Ishikawa (cell line): Measurements from ENCODE around the gene MAPK4.

Experiments used
- CEBPB ChIP-seq: IDR thresholded peaks from 2 replicates; pipeline ENCODE4 v1.6.1; 2012
- CREB1 ChIP-seq: IDR thresholded peaks from 2 replicates; pipeline ENCODE4 v1.6.1; 2012; ENCODE audit warnings: low read depth
- EGR1 ChIP-seq: IDR thresholded peaks from 2 replicates; pipeline ENCODE4 v1.6.1; 2012
- EP300 ChIP-seq: IDR thresholded peaks from 2 replicates; pipeline ENCODE4 v1.6.1; 2012; ENCODE audit warnings: borderline replicate concordance
- FOXM1 ChIP-seq: IDR thresholded peaks from 2 replicates; pipeline ENCODE4 v1.6.1; 2012; ENCODE audit warnings: low read depth, borderline replicate concordance
- NFIC ChIP-seq: IDR thresholded peaks from 2 replicates; pipeline ENCODE4 v1.6.1; 2012
- RAD21 ChIP-seq: IDR thresholded peaks from 2 replicates; pipeline ENCODE4 v1.6.1; 2012; ENCODE audit warnings: low read depth
- TAF1 ChIP-seq: IDR thresholded peaks from 2 replicates; pipeline ENCODE4 v1.6.1; 2012; ENCODE audit warnings: low read depth, mild to moderate bottlenecking
- TCF12 ChIP-seq: IDR thresholded peaks from 2 replicates; pipeline ENCODE4 v1.6.1; 2012; ENCODE audit warnings: low read depth
- TEAD4 ChIP-seq: IDR thresholded peaks from 2 replicates; pipeline ENCODE4 v1.6.1; 2012
- YY1 ChIP-seq: IDR thresholded peaks from 2 replicates; pipeline ENCODE4 v1.6.1; 2012; ENCODE audit warnings: low read depth
- ZBTB7A ChIP-seq: IDR thresholded peaks from 2 replicates; pipeline ENCODE4 v1.6.1; 2012; ENCODE audit warnings: low read depth
- TF ChIP-seq, protein P1 (sequence below): IDR thresholded peaks from 2 replicates; pipeline ENCODE4 v1.6.1; 2012
- TF ChIP-seq, protein P2 (sequence below): IDR thresholded peaks from 2 replicates; pipeline ENCODE4 v1.6.1; 2012
- TF ChIP-seq, protein P3 (sequence below): IDR thresholded peaks from 2 replicates; pipeline ENCODE4 v1.6.1; 2012; ENCODE audit warnings: low read depth, mild to moderate bottlenecking

The MAPK4 gene

DNA sequence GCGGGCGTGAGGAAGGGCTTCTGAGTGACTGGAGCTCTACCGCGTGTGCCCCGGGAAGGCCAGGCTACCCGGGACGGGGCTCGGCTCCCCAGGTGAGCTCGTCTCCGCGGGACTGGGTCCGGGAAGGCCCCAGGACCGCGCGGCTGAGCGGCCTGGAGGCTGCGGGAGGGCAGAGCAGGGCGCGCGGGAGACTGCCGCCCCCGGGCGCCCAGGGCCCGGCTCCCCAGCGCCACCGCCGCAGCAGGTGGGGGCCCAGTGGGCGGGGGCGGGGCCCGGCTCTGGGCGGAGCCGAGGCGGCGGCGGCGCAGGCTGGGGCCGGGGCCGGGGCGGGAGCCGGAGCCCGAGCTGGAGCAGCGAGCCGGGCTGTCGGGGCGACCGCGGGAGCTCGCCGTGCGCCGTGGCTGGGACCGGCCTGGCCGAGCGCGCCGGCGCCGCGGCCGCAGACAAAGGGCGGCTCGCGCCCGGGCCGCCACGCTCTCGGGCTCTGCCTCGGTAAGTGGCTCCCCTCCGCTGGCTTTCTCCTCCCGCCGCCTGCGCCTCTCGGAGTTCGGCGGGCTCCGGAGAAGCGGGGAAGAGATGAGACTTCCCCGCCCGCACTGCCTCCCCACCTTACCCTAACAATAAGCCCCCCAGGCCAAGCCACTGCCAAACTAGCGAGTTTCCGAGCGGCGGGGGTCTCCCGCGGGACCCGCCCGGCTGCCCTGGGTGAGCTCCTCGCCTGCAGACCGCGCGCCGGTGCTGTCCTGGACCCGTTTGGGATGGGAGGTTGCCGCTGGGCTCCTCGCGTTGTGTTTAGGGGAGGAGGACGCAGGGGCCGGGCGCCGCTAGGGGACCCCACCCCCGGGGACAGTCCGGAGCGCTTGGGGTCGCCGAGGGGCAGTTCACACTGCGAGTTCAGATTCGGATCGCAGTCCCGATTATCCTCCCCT, at the start of gene MAPK4:
Gene MAPK4, plus strand, starts transcription at position 336 of the 929 bp plus-strand sequence. CDS start 103,872 bp downstream, outside the sequence.
- TF ChIP-seq, protein P1, sequence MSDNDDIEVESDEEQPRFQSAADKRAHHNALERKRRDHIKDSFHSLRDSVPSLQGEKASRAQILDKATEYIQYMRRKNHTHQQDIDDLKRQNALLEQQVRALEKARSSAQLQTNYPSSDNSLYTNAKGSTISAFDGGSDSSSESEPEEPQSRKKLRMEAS = 0 out of 2 replicates have a peak, but pooled peaks have one; percentile 7
- TF ChIP-seq TEAD4 (no peak), ZBTB7A (no peak), CREB1 (no peak), EGR1 (peak; percentile 23; the same call in 1 of the 2 replicates), YY1 (no peak)
- TF ChIP-seq, protein P2, sequence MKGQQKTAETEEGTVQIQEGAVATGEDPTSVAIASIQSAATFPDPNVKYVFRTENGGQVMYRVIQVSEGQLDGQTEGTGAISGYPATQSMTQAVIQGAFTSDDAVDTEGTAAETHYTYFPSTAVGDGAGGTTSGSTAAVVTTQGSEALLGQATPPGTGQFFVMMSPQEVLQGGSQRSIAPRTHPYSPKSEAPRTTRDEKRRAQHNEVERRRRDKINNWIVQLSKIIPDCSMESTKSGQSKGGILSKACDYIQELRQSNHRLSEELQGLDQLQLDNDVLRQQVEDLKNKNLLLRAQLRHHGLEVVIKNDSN = no peak

DNA sequence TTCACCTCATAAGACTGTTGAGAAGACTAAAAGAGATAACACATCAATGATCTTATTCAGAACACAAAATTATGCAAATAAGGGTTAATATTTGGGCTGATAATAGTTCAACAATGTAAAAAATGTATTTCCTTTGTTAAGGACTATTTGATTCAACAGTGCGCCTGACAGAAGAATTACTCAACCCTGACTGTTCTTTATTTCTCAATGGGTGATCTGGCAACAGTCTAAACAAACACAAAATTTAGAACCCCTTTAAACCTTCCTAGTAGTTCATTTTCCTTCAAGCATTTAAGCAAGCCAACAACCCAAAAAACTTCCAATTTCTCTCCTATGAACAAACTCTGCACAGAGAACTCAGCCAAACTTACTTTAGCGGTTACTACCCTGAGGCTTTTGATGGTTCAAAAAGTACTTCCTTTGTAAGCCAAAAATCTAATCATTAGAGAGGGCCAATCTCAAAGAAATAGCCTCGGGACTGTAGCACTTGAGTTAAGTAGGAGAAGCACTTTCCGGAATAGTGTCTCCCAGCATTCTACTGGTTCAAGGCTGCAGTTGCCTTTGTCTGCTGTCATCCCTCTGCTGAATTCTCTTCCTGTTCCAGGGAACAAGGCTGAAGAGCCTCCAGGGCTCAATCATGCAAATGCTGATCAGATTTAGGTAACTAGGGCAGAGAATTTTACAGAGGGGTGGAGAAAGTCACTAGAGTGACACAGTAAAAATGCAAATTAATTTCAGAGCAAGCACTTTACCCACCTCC, 40.9 kb upstream of the MAPK4 start:
- TF ChIP-seq EGR1 (no peak), TCF12 (no peak), TEAD4 (no peak), NFIC (no peak), YY1 (no peak), CREB1 (no peak), FOXM1 (no peak), TAF1 (no peak), ZBTB7A (no peak), EP300 (no peak), RAD21 (no peak)
- TF ChIP-seq, protein P2 = no peak
- TF ChIP-seq, protein P3, sequence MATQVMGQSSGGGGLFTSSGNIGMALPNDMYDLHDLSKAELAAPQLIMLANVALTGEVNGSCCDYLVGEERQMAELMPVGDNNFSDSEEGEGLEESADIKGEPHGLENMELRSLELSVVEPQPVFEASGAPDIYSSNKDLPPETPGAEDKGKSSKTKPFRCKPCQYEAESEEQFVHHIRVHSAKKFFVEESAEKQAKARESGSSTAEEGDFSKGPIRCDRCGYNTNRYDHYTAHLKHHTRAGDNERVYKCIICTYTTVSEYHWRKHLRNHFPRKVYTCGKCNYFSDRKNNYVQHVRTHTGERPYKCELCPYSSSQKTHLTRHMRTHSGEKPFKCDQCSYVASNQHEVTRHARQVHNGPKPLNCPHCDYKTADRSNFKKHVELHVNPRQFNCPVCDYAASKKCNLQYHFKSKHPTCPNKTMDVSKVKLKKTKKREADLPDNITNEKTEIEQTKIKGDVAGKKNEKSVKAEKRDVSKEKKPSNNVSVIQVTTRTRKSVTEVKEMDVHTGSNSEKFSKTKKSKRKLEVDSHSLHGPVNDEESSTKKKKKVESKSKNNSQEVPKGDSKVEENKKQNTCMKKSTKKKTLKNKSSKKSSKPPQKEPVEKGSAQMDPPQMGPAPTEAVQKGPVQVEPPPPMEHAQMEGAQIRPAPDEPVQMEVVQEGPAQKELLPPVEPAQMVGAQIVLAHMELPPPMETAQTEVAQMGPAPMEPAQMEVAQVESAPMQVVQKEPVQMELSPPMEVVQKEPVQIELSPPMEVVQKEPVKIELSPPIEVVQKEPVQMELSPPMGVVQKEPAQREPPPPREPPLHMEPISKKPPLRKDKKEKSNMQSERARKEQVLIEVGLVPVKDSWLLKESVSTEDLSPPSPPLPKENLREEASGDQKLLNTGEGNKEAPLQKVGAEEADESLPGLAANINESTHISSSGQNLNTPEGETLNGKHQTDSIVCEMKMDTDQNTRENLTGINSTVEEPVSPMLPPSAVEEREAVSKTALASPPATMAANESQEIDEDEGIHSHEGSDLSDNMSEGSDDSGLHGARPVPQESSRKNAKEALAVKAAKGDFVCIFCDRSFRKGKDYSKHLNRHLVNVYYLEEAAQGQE = no peak
- TF ChIP-seq, protein P1 = no peak

DNA sequence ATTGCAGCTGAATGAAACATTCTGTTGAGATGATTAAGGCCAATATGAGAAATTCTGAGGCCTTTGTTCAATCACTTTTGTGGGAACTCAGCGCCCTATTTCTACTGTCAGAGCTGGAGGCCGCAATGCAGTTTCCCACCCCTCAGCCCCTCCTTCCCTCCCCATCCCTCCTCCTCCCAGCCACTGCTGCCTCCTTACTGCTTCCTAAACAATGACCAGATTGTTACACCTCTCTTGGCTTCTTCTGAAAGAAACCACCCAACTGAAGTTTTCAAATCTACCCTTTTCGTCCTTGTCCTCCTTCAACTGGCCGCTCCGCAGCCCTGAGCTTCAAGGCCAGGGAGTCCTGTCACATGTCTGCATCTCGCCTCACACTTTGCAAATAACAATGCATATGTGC, 36.7 kb upstream of the MAPK4 start:
- no peak for TF ChIP-seq YY1
- TF ChIP-seq, protein P3 = no peak
- TF ChIP-seq TAF1 = no peak
- TF ChIP-seq CEBPB = no peak

DNA sequence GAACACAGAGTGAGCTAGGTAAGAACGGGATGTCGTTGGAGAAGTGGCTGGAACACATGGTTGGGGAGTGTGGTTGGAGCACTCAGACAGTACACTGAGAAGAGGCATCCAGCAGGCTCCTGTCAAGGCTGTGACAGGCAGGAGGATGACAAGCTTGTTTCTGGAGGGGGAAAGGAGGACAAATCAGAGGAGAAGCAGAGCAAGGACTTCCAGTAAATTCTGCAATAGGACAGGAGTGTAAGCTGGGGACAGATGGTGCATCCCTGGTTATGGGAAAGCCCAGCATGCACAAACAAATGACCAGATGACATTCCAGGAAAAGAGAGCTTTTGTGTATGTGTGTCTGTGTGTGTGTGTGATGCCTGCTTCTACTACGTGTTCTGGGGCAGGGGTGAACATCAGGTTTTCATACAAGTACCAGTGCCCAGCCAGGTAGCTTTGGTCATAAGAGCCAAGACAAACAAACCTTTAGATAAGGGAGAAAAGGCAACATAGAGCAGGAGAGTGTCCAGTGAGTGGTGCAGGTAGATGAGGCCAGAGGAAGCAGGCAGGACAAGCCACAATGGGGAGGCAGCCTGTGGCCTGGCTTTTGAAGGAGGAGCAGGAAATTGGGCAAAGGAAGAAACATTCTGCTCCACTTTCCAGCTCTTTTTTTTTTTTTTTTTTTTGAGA, 32.1 kb upstream of the MAPK4 start:
- TF ChIP-seq RAD21 (no peak), CEBPB (no peak)

DNA sequence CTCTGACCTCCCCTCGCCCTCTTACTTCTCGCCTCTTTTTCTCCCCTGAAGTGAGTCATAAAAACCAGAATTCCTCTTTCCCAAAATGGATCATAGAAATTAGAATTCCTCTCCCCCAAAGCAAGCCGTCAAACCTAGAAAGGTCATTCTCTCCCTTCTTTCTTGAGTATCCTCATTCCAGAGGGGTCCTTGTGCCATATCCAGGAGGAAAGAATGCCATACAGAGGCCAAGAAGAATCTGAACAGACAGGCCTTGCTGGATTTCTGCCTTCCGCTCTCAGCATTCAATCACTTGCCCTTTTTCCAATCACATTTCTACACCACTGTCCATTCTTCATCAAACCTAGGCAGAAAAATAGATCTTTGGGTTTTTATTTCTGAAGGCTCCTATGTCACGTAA, 31.1 kb upstream of the MAPK4 start:
- TF ChIP-seq, protein P3 = no peak
